WI38 (cell line): Measurements from ENCODE around the gene DUSP10.

ENCODE experiments used
- H3K4me3 ChIP-seq: 2 replicates; pipeline ENCODE4 v1.5.1; 2011; ENCODE audit warnings: low read depth, mild to moderate bottlenecking, control low read depth, low read length
- CTCF ChIP-seq: IDR thresholded peaks from 2 replicates; pipeline ENCODE4 v1.5.1; 2012; ENCODE audit warnings: low read depth, mild to moderate bottlenecking, control low read depth, low read length

DUSP10 gene

GRCh38 chr1:221765527-221765926 lies 23.6 kb upstream of the DUSP10 start:
- TF ChIP-seq CTCF, result no peak

GRCh38 chr1:221762121-221762520 lies 20.2 kb upstream of the DUSP10 start:
- TF ChIP-seq CTCF, result no peak
- no peak overlapping the region for H3K4me3 ChIP-seq

More at GRCh38 chr1:221765527-221765926, 23.6 kb upstream of the DUSP10 start:
- H3K4me3 ChIP-seq, result no peak overlapping the region

- H3K4me3 ChIP-seq, result no peak overlapping the region
Observed at GRCh38 chr1:221761354-221762002, 19.6 kb upstream of the DUSP10 start.

GRCh38 chr1:221760911-221761310 lies 19.0 kb upstream of the DUSP10 start:
- TF ChIP-seq CTCF, result no peak
- no peak overlapping the region for H3K4me3 ChIP-seq

More at GRCh38 chr1:221761354-221762002, 19.6 kb upstream of the DUSP10 start:
- TF ChIP-seq CTCF, result no peak

GRCh38 chr1:221759436-221759835 lies 17.5 kb upstream of the DUSP10 start:
- no peak for TF ChIP-seq CTCF
- no peak overlapping the region for H3K4me3 ChIP-seq

- TF ChIP-seq CTCF, result no peak
- no peak overlapping the region for H3K4me3 ChIP-seq
Observed at GRCh38 chr1:221758455-221758854, 16.6 kb upstream of the DUSP10 start.

- TF ChIP-seq CTCF, result no peak
Observed at GRCh38 chr1:221756830-221757551, 15.1 kb upstream of the DUSP10 start.

More at GRCh38 chr1:221756830-221757551, 15.1 kb upstream of the DUSP10 start:
- no peak overlapping the region for H3K4me3 ChIP-seq
